ENCODE results near the gene FCHSD2. TPM values are rescaled to one million over a fixed set of nuclear protein-coding genes. Genes with fewer than 3 reads are reported as not detected.

The FCHSD2 gene
- total RNA-seq, 6 experiments from 2014 or later: 10.8 to 25.9 (median 17.8) TPM

- WGBS (ENCODE audit: insufficient coverage, low coverage, low lambda C conversion rate, missing lambda C conversion rate): 72% methylated on average over 4 of the region's 4 CpGs
- Histone ChIP-seq H3K4me1 (peaks cover 0 to 4% (median 0%) of the 10 kb centered on the region in 4 donors), H3K27ac (no peak overlapping the region), H3K36me3 (no peaks in the 10 kb centered on the region), H3K9me3 (no peaks in the 10 kb centered on the region), H3K4me3 (no peak overlapping the region), H3K27me3 (no peaks in the 10 kb centered on the region)
- TF ChIP-seq CTCF (IDR thresholded peaks at IDR 0.05) (no peak), POLR2A (IDR thresholded peaks at IDR 0.05) (no peak)
- intact Hi-C loops (cut with DNase I): no loop called here
- ATAC-seq: no peak
- no peak for DNase-seq
Measured at GRCh38 chr11:72962084-72962483, 180.0 kb downstream of the FCHSD2 start.

- Histone ChIP-seq H3K36me3 (no peaks in the 10 kb centered on the region), H3K27ac (no peak overlapping the region), H3K9me3 (no peaks in the 10 kb centered on the region), H3K27me3 (no peaks in the 10 kb centered on the region), H3K4me3 (no peak overlapping the region), H3K4me1 (peaks cover 0 to 4% (median 0%) of the 10 kb centered on the region in 4 donors)
- DNase-seq (no peak), ATAC-seq (no peak)
- TF ChIP-seq CTCF (IDR thresholded peaks at IDR 0.05): no peak
- TF ChIP-seq POLR2A (IDR thresholded peaks at IDR 0.05): no peak
- WGBS (ENCODE audit: insufficient coverage, low coverage, low lambda C conversion rate, missing lambda C conversion rate): 100% methylated on average over 1 of the region's 3 CpGs
- intact Hi-C loops (cut with DNase I): no loop called here
Measured at GRCh38 chr11:72959998-72960731, 182.0 kb downstream of the FCHSD2 start.

GRCh38 chr11:72958791-72959190 is 183.3 kb downstream of the FCHSD2 start:
- H3K9me3 ChIP-seq: no peaks in the 10 kb centered on the region
- H3K4me1 ChIP-seq: peaks cover 0 to 4% (median 0%) of the 10 kb centered on the region in 4 donors
- WGBS (ENCODE audit: insufficient coverage, low coverage, low lambda C conversion rate, missing lambda C conversion rate): 71% methylated on average over 2 of the region's 2 CpGs
- intact Hi-C loops (cut with DNase I): no loop called here
- H3K27me3 ChIP-seq: no peaks in the 10 kb centered on the region
- no peak overlapping the region for H3K27ac ChIP-seq
- no peak overlapping the region for H3K4me3 ChIP-seq
- ATAC-seq: peak in 1 of 4 donors; percentile 29
- H3K36me3 ChIP-seq: no peaks in the 10 kb centered on the region
- DNase-seq: no peak
- no peak for TF ChIP-seq POLR2A (IDR thresholded peaks at IDR 0.05)
- TF ChIP-seq CTCF (IDR thresholded peaks at IDR 0.05): no peak

GRCh38 chr11:72955466-72955865 is 186.7 kb downstream of the FCHSD2 start:
- no peak overlapping the region for H3K27ac ChIP-seq
- TF ChIP-seq POLR2A (IDR thresholded peaks at IDR 0.05) (no peak), CTCF (IDR thresholded peaks at IDR 0.05) (no peak)
- peaks cover 0 to 11% (median 0%) of the 10 kb centered on the region in 4 donors for H3K4me1 ChIP-seq
- H3K9me3 ChIP-seq: no peaks in the 10 kb centered on the region
- WGBS (ENCODE audit: insufficient coverage, low coverage, low lambda C conversion rate, missing lambda C conversion rate): 100% methylated on average over 1 of the region's 1 CpG
- ATAC-seq (no peak), DNase-seq (no peak)
- H3K36me3 ChIP-seq: no peaks in the 10 kb centered on the region
- intact Hi-C loops (cut with DNase I): no loop called here
- H3K27me3 ChIP-seq: no peaks in the 10 kb centered on the region
- no peak overlapping the region for H3K4me3 ChIP-seq
